HepG2 (cell line): ENCODE measurements around the gene ULK3. TPM values are rescaled to one million over a fixed set of nuclear protein-coding genes. Genes with fewer than 3 reads are reported as not detected.

Experiments
- ATAC-seq: fragments of 200-7000 bp; cut with Tn5 transposase; 3 replicates; pipeline ENCODE4 v1.9.1; 2020; ENCODE audit warnings: mild to moderate bottlenecking, moderate library complexity
- BruUV-seq: library from RNA; stranded (reverse); fragments of 400-500 nt; replicated peaks from 2 replicates; lab custom pipeline; 2021; lab: Mats Ljungman, UMichigan
- CTCF ChIA-PET: fragments of 300-600 bp; formaldehyde crosslinking; extraction: SDS; loops from one replicate; lab custom pipeline; 2021; ENCODE audit warnings: low total read pairs, inconsistent platforms, low intra/inter-chr PET ratio; lab: Yijun Ruan, JAX
- POLR2A ChIA-PET: fragments of 350-600 bp; sonication (Branson Sonifier 250); formaldehyde crosslinking; loops from one replicate; lab custom pipeline; 2020; ENCODE audit warnings: antibody characterized with exemption, inconsistent platforms; lab: Yijun Ruan, JAX
- DNase-seq: peaks from one replicate; pipeline ENCODE4 v3.0.0-alpha.2; 2015; ENCODE audit warnings: low spot score
- FAIRE-seq: peaks from 3 replicates; lab custom pipeline; 2011; peaks lifted over from hg19 to GRCh38; lab: Jason Lieb, UNC
- H2AFZ ChIP-seq: one replicate; pipeline ENCODE4 v1.6.1; 2011; ENCODE audit warnings: low read length, inconsistent platforms
- H3K27ac ChIP-seq: fragments of 300-600 bp; 3 replicates; pipeline ENCODE4 v1.8.0; 2011; ENCODE audit warnings: mixed run types, mild to moderate bottlenecking, mixed read lengths, low read length, inconsistent platforms; ENCODE audit not compliant: insufficient read depth; ENCODE audit errors: extremely low read length
- H3K27me3 ChIP-seq, 2 experiments: fragments of 200-600 bp in 1 of 2; 2 replicates in 1 of 2; 3 replicates in 1 of 2; pipeline versions ENCODE4 v1.6.0 to v1.8.0; 2011; ENCODE audit warnings: low read length in 2 of 2, mild to moderate bottlenecking in 2 of 2, moderate library complexity in 2 of 2, inconsistent platforms in 1 of 2; ENCODE audit not compliant: insufficient read depth in 2 of 2, control insufficient read depth in 1 of 2
- H3K36me3 ChIP-seq, 2 experiments: fragments of 200-600 bp in 1 of 2; replicated peaks in 1 of 2; 2 replicates in 1 of 2; 3 replicates in 1 of 2; pipeline versions ENCODE4 v1.5.1 to v1.8.0; 2011; ENCODE audit warnings: low read length in 2 of 2, inconsistent platforms in 1 of 2; ENCODE audit not compliant: insufficient read depth in 2 of 2, control insufficient read depth in 1 of 2
- H3K4me1 ChIP-seq: 2 replicates; pipeline ENCODE4 v1.5.1; 2012; ENCODE audit warnings: low read length, inconsistent platforms; ENCODE audit not compliant: insufficient read depth
- H3K4me2 ChIP-seq: 2 replicates; pipeline ENCODE4 v1.6.0; 2011; ENCODE audit warnings: low read depth, low read length, inconsistent platforms
- H3K4me3 ChIP-seq, 3 experiments: fragments of 200-600 bp in 1 of 3; sonication (generic), shearing (Covaris generic) in 1 of 3; replicated peaks in 1 of 3; 2 replicates each; pipeline ENCODE4 v1.5.1; 2011 to 2016; ENCODE audit warnings: low read length in 3 of 3, inconsistent platforms in 2 of 3, low read depth in 2 of 3, mild to moderate bottlenecking in 2 of 3, control low read depth in 1 of 3, mixed read lengths in 1 of 3; ENCODE audit not compliant: insufficient read depth in 1 of 3
- H3K79me2 ChIP-seq: one replicate; pipeline ENCODE4 v1.6.1; 2011; ENCODE audit warnings: low read length, inconsistent platforms; ENCODE audit not compliant: insufficient read depth
- H3K9ac ChIP-seq: 2 replicates; pipeline ENCODE4 v1.6.0; 2011; ENCODE audit warnings: mild to moderate bottlenecking, low read depth, low read length, inconsistent platforms; ENCODE audit not compliant: insufficient read depth
- H3K9me3 ChIP-seq: 2 replicates; pipeline ENCODE4 v1.5.1; 2012; ENCODE audit warnings: mild to moderate bottlenecking, low read length
- H4K20me1 ChIP-seq: 2 replicates; pipeline ENCODE4 v1.6.0; 2011; ENCODE audit warnings: inconsistent platforms, mild to moderate bottlenecking, low read length, moderate library complexity; ENCODE audit not compliant: insufficient read depth
- CBX5 ChIP-seq: sonication (generic); formaldehyde crosslinking; IDR thresholded peaks from 2 replicates; pipeline ENCODE4 v1.4.0; 2020; ENCODE audit warnings: missing genetic modification reagents, borderline replicate concordance
- MBNL3 ChIP-seq: fragments of 250-450 bp; sonication (Bioruptor Pico); conservative IDR thresholded peaks from 2 replicates; pipeline ENCODE4 v1.8.0; 2022; ENCODE audit warnings: mild to moderate bottlenecking, inconsistent platforms
- NCOR1 ChIP-seq: fragments of 200-600 bp; sonication (generic); IDR thresholded peaks from 2 replicates; pipeline ENCODE4 v1.7.0; 2017; ENCODE audit warnings: antibody characterized with exemption, low read length, borderline replicate concordance
- SMAD3 ChIP-seq: sonication (generic); formaldehyde crosslinking; IDR thresholded peaks from 2 replicates; pipeline ENCODE4 v1.4.0; 2020; ENCODE audit warnings: missing genetic modification reagents
- ZMYM2 ChIP-seq: sonication (generic); formaldehyde crosslinking; IDR thresholded peaks from 2 replicates; pipeline ENCODE4 v1.8.0; 2022; ENCODE audit warnings: mild to moderate bottlenecking, missing genetic modification reagents
- ZNF10 ChIP-seq: sonication (generic); formaldehyde crosslinking; IDR thresholded peaks from 2 replicates; pipeline ENCODE4 v1.4.0; 2020; ENCODE audit warnings: mild to moderate bottlenecking, low read depth, missing genetic modification reagents, borderline replicate concordance
- ZNF234 ChIP-seq: sonication (generic); formaldehyde crosslinking; conservative IDR thresholded peaks from 2 replicates; pipeline ENCODE4 v1.5.1; 2020; ENCODE audit warnings: mild to moderate bottlenecking, missing genetic modification reagents
- ZNF777 ChIP-seq: sonication (generic); formaldehyde crosslinking; IDR thresholded peaks from 2 replicates; pipeline ENCODE4 v1.4.0; 2020; ENCODE audit warnings: missing genetic modification reagents
- WGBS: methylation state at CpG from one replicate; pipeline ENCODE4 v1.1.6; 2017; ENCODE audit warnings: low lambda C conversion rate; 5-methylcytosine and 5-hydroxymethylcytosine counted together
- in situ Hi-C: cut with HindIII; loops from 2 replicates; pipeline ENCODE4 v1.10.0; 2017; ENCODE audit warnings: low pct_unique_long_range_greater_than_20kb; ENCODE audit not compliant: extremely low pct_ligation_motif_present
- intact Hi-C: fragments of 100-400 bp; cut with micrococcal nuclease; formaldehyde crosslinking; loops from one replicate; pipeline ENCODE4 v1.10.0; 2022; ENCODE audit not compliant: unreplicated experiment
- polyA plus RNA-seq, 8 experiments: library from polyadenylated mRNA; depleted of rRNA in 3 of 8; stranded (reverse) in 7 of 8; unstranded in 1 of 8; fragments of >200 nt; fragmentation: Illumina TruSeq in 4 of 8; extraction: Trizol in 4 of 8; gene quantifications; 2 replicates each; pipeline versions ENCODE4 v1.2.1 to v1.2.3, GENCODE V29; 2011 to 2016; ENCODE audit warnings: low read depth in 4 of 8, missing spikeins in 1 of 8, mixed read lengths in 1 of 8; ENCODE audit not compliant: insufficient read depth in 1 of 8
- total RNA-seq, 5 experiments: library from RNA; depleted of rRNA; stranded (reverse); fragments of >200 nt; fragmentation: Illumina TruSeq; extraction: Trizol; gene quantifications; 2 replicates each; pipeline ENCODE4 v1.2.3, GENCODE V29; 2016; ENCODE audit warnings: low read depth in 1 of 5
- TF ChIP-seq, protein P1 (sequence below): sonication (generic); formaldehyde crosslinking; IDR thresholded peaks from 2 replicates; pipeline ENCODE4 v1.8.0; 2022; ENCODE audit warnings: missing genetic modification reagents, mild to moderate bottlenecking, inconsistent platforms, borderline replicate concordance
- TF ChIP-seq, protein P2 (sequence below): sonication (generic); formaldehyde crosslinking; IDR thresholded peaks from 2 replicates; pipeline ENCODE4 v1.5.1; 2020; ENCODE audit warnings: missing genetic modification reagents, mild to moderate bottlenecking, borderline replicate concordance
- TF ChIP-seq, protein P3 (sequence below): sonication (generic); formaldehyde crosslinking; conservative IDR thresholded peaks from 2 replicates; pipeline ENCODE4 v1.4.0; 2020; ENCODE audit warnings: missing genetic modification reagents

The ULK3 gene
- total and polyA plus RNA-seq, 2 of the 13 experiments (the other 11 are each of a cell fraction or from before 2014, with no cell fraction given): 15.2 to 23.7 TPM

DNA sequence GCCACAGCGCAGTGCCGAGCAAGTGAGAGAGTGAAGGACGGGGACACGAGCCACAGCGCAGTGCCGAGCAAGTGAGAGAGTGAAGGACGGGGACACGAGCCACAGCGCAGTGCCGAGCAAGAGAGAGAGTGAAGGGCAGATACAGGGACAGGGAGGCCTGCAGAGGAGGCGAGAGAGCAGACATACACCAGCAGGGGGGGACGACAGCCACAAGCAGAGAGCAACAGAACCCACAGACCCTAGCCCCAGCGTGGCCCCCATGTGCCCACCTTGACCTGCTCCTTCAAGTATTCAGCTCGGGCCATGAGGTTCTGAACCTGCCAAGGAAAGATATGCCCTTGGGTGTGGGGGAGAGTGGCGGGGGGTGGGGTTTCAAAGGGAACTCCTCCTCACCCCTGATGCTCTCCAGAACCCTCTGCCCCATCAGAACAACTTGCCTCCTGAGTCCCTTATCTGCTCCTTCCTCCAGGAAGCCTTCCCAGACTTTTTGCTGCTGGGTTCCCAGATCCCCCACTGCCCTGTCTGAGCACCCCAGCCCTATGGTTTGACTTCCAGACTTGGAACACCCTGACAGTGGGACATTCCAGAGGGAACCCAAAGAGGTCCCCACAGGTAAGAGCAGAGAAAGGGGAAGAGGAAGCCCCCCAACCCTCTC, 5.3 kb downstream of the ULK3 start:
- intact Hi-C loops: no loop called here
- H2AFZ ChIP-seq: no peak overlapping the region
- no peaks in the 10 kb centered on the region for H4K20me1 ChIP-seq
- ChIA-PET POLR2A (no interaction called here), CTCF (interaction anchor here (1.2 kb wide), 1 partner anchor 113 kb away, joined by 4 read pairs; no protein-coding TSS in a partner anchor)
- peaks cover 0 to under 1% of the 10 kb centered on the region in 2 experiments; a peak in 1 of 5 replicates for H3K27me3 ChIP-seq
- FAIRE-seq (no peak), DNase-seq (no peak), ATAC-seq (no peak)
- peaks cover 2 to 3% of the 10 kb centered on the region in 2 experiments; a peak in 1 of 5 replicates for H3K36me3 ChIP-seq
- BruUV-seq: no TSS peak
- TF ChIP-seq, protein P1, sequence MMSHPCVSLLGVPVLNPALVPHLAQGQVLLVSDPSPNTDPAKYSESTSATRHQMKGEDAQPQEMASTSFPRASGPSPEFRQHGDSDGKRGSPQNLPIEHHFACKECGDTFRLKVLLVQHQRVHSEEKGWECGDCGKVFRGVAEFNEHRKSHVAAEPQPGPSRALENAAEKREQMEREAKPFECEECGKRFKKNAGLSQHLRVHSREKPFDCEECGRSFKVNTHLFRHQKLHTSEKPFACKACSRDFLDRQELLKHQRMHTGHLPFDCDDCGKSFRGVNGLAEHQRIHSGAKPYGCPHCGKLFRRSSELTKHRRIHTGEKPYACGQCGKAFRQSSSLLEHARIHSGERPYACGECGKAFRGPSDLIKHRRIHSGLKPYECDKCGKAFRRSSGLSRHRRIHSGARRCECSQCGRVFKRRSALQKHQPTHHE (CRISPR knock-in tag): no peak
- TF ChIP-seq, protein P2, sequence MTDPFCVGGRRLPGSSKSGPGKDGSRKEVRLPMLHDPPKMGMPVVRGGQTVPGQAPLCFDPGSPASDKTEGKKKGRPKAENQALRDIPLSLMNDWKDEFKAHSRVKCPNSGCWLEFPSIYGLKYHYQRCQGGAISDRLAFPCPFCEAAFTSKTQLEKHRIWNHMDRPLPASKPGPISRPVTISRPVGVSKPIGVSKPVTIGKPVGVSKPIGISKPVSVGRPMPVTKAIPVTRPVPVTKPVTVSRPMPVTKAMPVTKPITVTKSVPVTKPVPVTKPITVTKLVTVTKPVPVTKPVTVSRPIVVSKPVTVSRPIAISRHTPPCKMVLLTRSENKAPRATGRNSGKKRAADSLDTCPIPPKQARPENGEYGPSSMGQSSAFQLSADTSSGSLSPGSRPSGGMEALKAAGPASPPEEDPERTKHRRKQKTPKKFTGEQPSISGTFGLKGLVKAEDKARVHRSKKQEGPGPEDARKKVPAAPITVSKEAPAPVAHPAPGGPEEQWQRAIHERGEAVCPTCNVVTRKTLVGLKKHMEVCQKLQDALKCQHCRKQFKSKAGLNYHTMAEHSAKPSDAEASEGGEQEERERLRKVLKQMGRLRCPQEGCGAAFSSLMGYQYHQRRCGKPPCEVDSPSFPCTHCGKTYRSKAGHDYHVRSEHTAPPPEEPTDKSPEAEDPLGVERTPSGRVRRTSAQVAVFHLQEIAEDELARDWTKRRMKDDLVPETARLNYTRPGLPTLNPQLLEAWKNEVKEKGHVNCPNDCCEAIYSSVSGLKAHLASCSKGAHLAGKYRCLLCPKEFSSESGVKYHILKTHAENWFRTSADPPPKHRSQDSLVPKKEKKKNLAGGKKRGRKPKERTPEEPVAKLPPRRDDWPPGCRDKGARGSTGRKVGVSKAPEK (CRISPR knock-in tag): no peak
- no peak for TF ChIP-seq SMAD3
- no peak for TF ChIP-seq CBX5 (CRISPR knock-in tag)
- TF ChIP-seq MBNL3 (CRISPR knock-in tag): no peak
- TF ChIP-seq NCOR1: no peak
- no peak for TF ChIP-seq ZNF234
- no peak for TF ChIP-seq ZNF777 (CRISPR knock-in tag)
- TF ChIP-seq ZMYM2 (CRISPR knock-in tag): no peak
- TF ChIP-seq, protein P3, sequence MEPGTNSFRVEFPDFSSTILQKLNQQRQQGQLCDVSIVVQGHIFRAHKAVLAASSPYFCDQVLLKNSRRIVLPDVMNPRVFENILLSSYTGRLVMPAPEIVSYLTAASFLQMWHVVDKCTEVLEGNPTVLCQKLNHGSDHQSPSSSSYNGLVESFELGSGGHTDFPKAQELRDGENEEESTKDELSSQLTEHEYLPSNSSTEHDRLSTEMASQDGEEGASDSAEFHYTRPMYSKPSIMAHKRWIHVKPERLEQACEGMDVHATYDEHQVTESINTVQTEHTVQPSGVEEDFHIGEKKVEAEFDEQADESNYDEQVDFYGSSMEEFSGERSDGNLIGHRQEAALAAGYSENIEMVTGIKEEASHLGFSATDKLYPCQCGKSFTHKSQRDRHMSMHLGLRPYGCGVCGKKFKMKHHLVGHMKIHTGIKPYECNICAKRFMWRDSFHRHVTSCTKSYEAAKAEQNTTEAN: no peak
- no peak for TF ChIP-seq ZNF10 (CRISPR knock-in tag)
- no peak overlapping the region for H3K27ac ChIP-seq
- in situ Hi-C loops: no loop called here
- WGBS: 92% methylated on average over 13 of the region's 15 CpGs
- no peak overlapping the region for H3K9ac ChIP-seq
- no peak overlapping the region for H3K4me2 ChIP-seq
- no peaks in the 10 kb centered on the region for H3K9me3 ChIP-seq
- H3K4me3 ChIP-seq: no peak overlapping the region
- peaks cover 29% of the 10 kb centered on the region for H3K4me1 ChIP-seq
- no peaks in the 10 kb centered on the region for H3K79me2 ChIP-seq
